ENCODE results near the gene SHISA9.

The SHISA9 gene

GRCh38 chr16:13134836-13135235, 233.4 kb downstream of the SHISA9 start:
- DNase-seq, result no peak

GRCh38 chr16:13136901-13137300, 235.5 kb downstream of the SHISA9 start:
- no peak for DNase-seq

- no peak for DNase-seq
Measured at GRCh38 chr16:13138528-13138927, 237.1 kb downstream of the SHISA9 start.

GRCh38 chr16:13139661-13140241, 238.4 kb downstream of the SHISA9 start:
- no peak for DNase-seq

GRCh38 chr16:13143551-13143950, 242.2 kb downstream of the SHISA9 start:
- no peak for DNase-seq

- no peak for DNase-seq
Measured at GRCh38 chr16:13146829-13147228, 245.4 kb downstream of the SHISA9 start.

- DNase-seq, result no peak
Measured at GRCh38 chr16:13148294-13148693, 246.9 kb downstream of the SHISA9 start.

GRCh38 chr16:13148836-13149235, 247.4 kb downstream of the SHISA9 start:
- no peak for DNase-seq

- no peak for DNase-seq
Measured at GRCh38 chr16:13150181-13150885, 248.9 kb downstream of the SHISA9 start.

- no peak for DNase-seq
Measured at GRCh38 chr16:13153696-13154095, 252.3 kb downstream of the SHISA9 start.

- DNase-seq, result no peak
Measured at GRCh38 chr16:13154799-13155198, 253.4 kb downstream of the SHISA9 start.

- DNase-seq, result no peak
Measured at GRCh38 chr16:13155377-13155776, 254.0 kb downstream of the SHISA9 start.

- no peak for DNase-seq
Measured at GRCh38 chr16:13155780-13156179, 254.4 kb downstream of the SHISA9 start.

GRCh38 chr16:13157082-13157481, 255.7 kb downstream of the SHISA9 start:
- DNase-seq, result no peak

GRCh38 chr16:13158427-13158826, 257.0 kb downstream of the SHISA9 start:
- no peak for DNase-seq

GRCh38 chr16:13165024-13165423, 263.6 kb downstream of the SHISA9 start:
- DNase-seq, result no peak

- no peak for DNase-seq
Measured at GRCh38 chr16:13168091-13168572, 266.7 kb downstream of the SHISA9 start.

GRCh38 chr16:13171313-13171712, 269.9 kb downstream of the SHISA9 start:
- no peak for DNase-seq

- DNase-seq, result no peak
Measured at GRCh38 chr16:13176711-13177110, 275.3 kb downstream of the SHISA9 start.

- DNase-seq, result no peak
Measured at GRCh38 chr16:13178318-13178717, 276.9 kb downstream of the SHISA9 start.

- DNase-seq, result no peak
Measured at GRCh38 chr16:13181432-13181831, 280.0 kb downstream of the SHISA9 start.

- peak; percentile 5 for DNase-seq
Measured at GRCh38 chr16:13186813-13187212, 285.4 kb downstream of the SHISA9 start.

GRCh38 chr16:13189250-13189649, 287.9 kb downstream of the SHISA9 start:
- no peak for DNase-seq

- DNase-seq, result no peak
Measured at GRCh38 chr16:13193721-13194120, 292.3 kb downstream of the SHISA9 start.

GRCh38 chr16:13194766-13195165, 293.4 kb downstream of the SHISA9 start:
- no peak for DNase-seq

All from retina (tissue), 1 donor.